Measurements from ENCODE around the gene NPHS1. TPM values are rescaled to one million over a fixed set of nuclear protein-coding genes. Genes with fewer than 3 reads are reported as not detected.

The NPHS1 gene
- total and polyA plus RNA-seq, 2 experiments from 2014 or later: 0.37 to 1.1 TPM

GRCh38 chr19:35786299-35787160 lies 65.8 kb downstream of the NPHS1 start:
- Histone ChIP-seq H3K27me3 (no peaks in the 10 kb centered on the region), H3K36me3 (no peaks in the 10 kb centered on the region), H3K4me3 (no peak overlapping the region), H3K27ac (no peak overlapping the region), H3K9me3 (ENCODE audit: low read depth) (no peaks in the 10 kb centered on the region), H3K4me1 (ENCODE audit: low read depth) (no peaks in the 10 kb centered on the region)
- no peak for TF ChIP-seq CTCF (IDR thresholded peaks at IDR 0.05; ENCODE audit: low read depth, low read length)
- DNase-seq (ENCODE audit: low read depth in 1 of 2, low spot score in 1 of 2): no peak

DNA sequence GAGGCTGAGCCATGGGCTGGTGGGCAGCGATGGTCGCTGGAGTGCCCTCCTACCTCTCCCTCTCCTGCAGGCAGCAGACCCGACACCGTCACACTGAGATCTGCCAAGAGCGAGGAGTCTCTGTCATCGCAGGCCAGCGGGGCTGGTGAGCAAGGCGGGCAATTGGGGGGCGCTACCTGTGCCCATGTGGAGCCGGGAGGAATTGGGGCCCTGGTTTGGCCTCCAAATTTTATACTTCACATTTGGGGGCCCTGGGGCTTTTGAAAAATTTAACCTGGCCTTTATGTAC lies 67.0 kb downstream of the NPHS1 start:
- no peaks in the 10 kb centered on the region for H3K4me1 ChIP-seq (ENCODE audit: low read depth)
- TF ChIP-seq CTCF (IDR thresholded peaks at IDR 0.05; ENCODE audit: low read depth, low read length): no peak
- no peak overlapping the region for H3K4me3 ChIP-seq
- no peaks in the 10 kb centered on the region for H3K36me3 ChIP-seq
- DNase-seq (ENCODE audit: low read depth in 1 of 2, low spot score in 1 of 2): no peak
- no peaks in the 10 kb centered on the region for H3K9me3 ChIP-seq (ENCODE audit: low read depth)
- no peak overlapping the region for H3K27ac ChIP-seq
- no peaks in the 10 kb centered on the region for H3K27me3 ChIP-seq

DNA sequence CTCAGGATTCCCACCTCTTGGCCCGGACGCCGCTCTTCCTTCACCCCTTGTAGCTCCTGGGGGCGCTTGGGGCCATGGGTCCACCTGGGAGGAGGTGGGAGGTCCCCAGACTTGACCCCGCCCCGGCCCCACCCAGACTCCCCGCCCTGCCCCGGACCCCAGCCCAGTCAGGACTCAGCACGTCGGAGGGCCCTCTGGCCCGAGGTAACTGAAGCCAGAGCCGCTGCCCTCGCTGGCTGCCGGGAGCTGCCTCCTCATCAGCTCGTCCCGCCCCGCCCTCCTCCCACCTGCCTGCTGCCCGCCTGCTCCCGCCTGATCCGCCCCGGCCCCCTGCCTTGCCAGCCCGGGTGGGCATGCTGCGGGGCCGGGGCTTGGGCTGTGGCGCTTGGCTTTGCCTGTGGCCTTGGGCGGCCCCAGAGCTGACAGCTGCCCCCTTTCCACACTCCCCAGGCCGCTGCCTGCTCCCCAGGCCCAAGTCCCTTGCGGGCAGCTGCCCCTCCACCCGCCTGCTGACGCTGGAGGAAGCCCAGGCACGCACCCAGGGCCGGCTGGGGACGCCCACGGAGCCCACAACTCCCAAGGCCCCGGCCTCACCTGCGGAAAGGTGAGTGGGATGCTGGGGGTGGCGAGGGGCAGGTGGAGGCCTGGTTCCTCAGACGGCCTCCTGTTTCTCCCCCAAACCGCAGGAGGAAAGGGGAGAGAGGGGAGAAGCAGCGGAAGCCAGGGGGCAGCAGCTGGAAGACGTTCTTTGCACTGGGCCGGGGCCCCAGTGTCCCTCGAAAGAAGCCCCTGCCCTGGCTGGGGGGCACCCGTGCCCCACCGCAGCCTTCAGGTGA lies 67.6 kb downstream of the NPHS1 start:
- Histone ChIP-seq H3K27me3 (no peaks in the 10 kb centered on the region), H3K27ac (no peak overlapping the region), H3K9me3 (ENCODE audit: low read depth) (no peaks in the 10 kb centered on the region), H3K4me3 (no peak overlapping the region), H3K4me1 (ENCODE audit: low read depth) (no peaks in the 10 kb centered on the region), H3K36me3 (no peaks in the 10 kb centered on the region)
- DNase-seq (ENCODE audit: low read depth in 1 of 2, low spot score in 1 of 2): peak in 1 of 2 donors; percentile 33
- TF ChIP-seq CTCF (IDR thresholded peaks at IDR 0.05; ENCODE audit: low read depth, low read length): no peak

DNA sequence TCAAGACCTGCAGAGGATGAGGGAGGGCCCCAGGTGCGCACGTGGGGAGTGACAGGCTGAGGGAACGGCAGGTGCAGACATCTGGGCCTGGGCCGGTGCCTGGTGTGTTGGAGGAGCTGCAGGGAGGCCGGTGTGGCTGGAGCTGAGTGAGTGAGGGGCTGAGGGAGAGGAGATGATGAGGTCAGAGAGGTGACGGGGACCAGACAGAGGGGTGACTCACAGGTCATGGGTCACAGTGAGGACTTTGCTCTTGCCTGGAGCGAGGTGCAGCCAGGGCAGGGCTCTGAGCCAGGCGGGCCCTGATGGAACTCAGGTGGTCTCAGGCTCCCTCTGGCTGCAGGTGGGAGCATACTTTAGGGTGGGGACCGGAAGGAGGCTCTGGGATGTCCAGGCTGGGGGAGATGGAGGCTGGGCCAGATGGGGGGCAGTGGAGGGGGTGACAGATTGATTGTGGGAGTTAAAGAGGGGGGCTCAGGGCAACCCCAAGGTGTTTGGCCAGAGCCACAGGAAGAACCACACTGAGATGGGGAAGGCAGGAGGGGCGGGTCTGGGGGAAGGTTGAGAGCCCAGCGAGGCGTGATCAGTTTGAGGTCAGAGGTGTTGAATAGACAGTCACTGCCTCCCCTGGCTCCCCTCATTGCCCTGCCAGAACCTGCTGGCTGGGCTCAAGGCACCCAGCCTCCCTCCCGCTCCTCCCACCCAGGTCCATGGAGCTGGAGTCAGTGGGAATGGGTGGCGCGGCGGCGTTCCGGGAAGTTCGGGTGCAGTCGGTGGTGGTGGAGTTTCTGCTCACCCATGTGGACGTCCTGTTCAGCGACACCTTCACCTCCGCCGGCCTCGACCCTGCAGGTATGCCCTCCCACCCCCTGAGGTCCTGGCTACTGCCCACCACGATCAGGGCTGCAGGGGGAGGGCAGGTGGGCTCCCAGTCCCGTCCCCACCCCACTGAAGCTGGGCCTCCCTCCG lies 68.6 kb downstream of the NPHS1 start:
- DNase-seq (ENCODE audit: low read depth in 1 of 2, low spot score in 1 of 2): no peak
- Histone ChIP-seq H3K27me3 (no peaks in the 10 kb centered on the region), H3K4me3 (no peak overlapping the region), H3K4me1 (ENCODE audit: low read depth) (no peaks in the 10 kb centered on the region), H3K36me3 (no peaks in the 10 kb centered on the region), H3K9me3 (ENCODE audit: low read depth) (no peaks in the 10 kb centered on the region), H3K27ac (no peak overlapping the region)
- no peak for TF ChIP-seq CTCF (IDR thresholded peaks at IDR 0.05; ENCODE audit: low read depth, low read length)

GRCh38 chr19:35782589-35782988 lies 69.7 kb downstream of the NPHS1 start:
- DNase-seq (ENCODE audit: low read depth in 1 of 2, low spot score in 1 of 2): no peak
- Histone ChIP-seq H3K9me3 (ENCODE audit: low read depth) (no peaks in the 10 kb centered on the region), H3K27me3 (no peaks in the 10 kb centered on the region), H3K4me1 (ENCODE audit: low read depth) (no peaks in the 10 kb centered on the region), H3K36me3 (no peaks in the 10 kb centered on the region), H3K4me3 (no peak overlapping the region), H3K27ac (no peak overlapping the region)
- no peak for TF ChIP-seq CTCF (IDR thresholded peaks at IDR 0.05; ENCODE audit: low read depth, low read length)

Measured in cardiac muscle cell (in vitro differentiated cells and primary cell).